ENCODE results near the gene SNX14. TPM values are rescaled to one million over a fixed set of nuclear protein-coding genes. Genes with fewer than 3 reads are reported as not detected.
A peak's percentile ranks its signal among the peaks of the same experiment; 100 is the strongest.

The SNX14 gene
- total RNA-seq, 4 donors from 2014 or later = 50.8 to 97.3 (median 76.9) TPM

DNA sequence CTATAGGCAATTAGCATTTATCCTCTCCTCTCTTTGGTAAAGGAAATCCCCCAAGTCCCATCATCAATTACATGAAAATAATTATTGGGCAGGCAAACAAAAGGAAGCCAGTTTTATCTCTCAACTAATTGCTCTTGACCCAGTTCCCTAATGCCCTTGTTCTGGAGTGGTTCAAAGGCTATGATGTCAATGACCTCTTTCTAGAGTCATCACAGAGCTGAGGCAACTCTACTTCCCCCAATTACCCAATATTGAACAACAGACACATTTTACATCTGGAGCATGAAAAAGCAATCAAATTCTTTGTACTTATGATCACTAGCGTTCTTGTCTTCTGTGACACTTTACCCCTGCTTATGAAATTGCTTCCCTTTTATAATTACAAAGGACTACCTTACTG lies 100.3 kb downstream of the SNX14 start:
- no peak for TF ChIP-seq POLR2A (IDR thresholded peaks at IDR 0.05)
- TF ChIP-seq, protein P1, sequence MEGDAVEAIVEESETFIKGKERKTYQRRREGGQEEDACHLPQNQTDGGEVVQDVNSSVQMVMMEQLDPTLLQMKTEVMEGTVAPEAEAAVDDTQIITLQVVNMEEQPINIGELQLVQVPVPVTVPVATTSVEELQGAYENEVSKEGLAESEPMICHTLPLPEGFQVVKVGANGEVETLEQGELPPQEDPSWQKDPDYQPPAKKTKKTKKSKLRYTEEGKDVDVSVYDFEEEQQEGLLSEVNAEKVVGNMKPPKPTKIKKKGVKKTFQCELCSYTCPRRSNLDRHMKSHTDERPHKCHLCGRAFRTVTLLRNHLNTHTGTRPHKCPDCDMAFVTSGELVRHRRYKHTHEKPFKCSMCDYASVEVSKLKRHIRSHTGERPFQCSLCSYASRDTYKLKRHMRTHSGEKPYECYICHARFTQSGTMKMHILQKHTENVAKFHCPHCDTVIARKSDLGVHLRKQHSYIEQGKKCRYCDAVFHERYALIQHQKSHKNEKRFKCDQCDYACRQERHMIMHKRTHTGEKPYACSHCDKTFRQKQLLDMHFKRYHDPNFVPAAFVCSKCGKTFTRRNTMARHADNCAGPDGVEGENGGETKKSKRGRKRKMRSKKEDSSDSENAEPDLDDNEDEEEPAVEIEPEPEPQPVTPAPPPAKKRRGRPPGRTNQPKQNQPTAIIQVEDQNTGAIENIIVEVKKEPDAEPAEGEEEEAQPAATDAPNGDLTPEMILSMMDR (IDR thresholded peaks at IDR 0.05) = no peak
- no peak for TF ChIP-seq EP300 (IDR thresholded peaks at IDR 0.05)
- H3K27ac ChIP-seq = no peak overlapping the region
- H3K9me3 ChIP-seq = no peaks in the 10 kb centered on the region
- no peak for DNase-seq (ENCODE audit: low spot score in 2 of 2)
- H3K27me3 ChIP-seq = no peaks in the 10 kb centered on the region
- WGBS, 2 donors = 44 to 48% methylated on average over 1 of the region's 1 CpG
- no peak overlapping the region for H3K4me3 ChIP-seq
- peaks cover 0 to 14% (median 0%) of the 10 kb centered on the region in 3 donors for H3K36me3 ChIP-seq
- no peaks in the 10 kb centered on the region for H3K4me1 ChIP-seq

DNA sequence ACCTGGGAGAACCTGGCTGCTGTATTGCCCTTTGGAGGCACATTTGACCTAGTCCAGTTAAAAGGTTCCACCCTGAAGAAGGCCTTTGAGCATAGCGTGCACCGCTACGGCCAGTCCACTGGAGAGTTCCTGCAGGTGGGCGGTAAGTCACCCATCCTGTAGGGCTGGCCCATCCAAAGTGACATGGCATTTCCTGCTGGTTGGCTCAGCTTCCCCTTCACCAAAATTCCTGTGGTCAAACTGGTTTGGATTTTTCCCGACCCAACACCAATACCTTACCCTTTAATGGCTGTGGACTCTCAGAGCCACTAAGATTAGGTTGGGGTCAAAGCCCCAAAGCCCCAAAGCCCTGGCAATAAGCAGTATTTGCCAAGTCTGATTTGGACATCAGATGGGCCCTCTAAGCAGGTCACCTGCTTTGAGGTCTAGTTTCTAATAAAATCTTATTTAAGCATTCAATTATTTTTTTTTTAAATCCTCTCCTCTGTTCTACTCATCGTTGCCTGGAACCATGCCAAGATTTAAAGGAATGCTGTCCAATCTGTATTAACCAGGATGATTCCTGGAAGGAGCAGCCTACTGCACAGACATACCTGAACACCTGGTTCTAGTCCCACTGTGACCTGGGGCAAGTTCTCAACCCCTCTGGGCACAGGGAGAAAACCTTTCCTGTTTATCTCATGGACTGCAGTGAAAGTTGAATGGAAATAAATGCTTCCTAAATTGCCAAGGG lies 103.0 kb downstream of the SNX14 start:
- Histone ChIP-seq H3K9me3 (no peaks in the 10 kb centered on the region), H3K4me1 (no peaks in the 10 kb centered on the region), H3K27ac (no peak overlapping the region), H3K4me3 (no peak overlapping the region), H3K36me3 (peaks cover 0 to 14% (median 0%) of the 10 kb centered on the region in 3 donors), H3K27me3 (no peaks in the 10 kb centered on the region)
- TF ChIP-seq, protein P1 (IDR thresholded peaks at IDR 0.05) = no peak
- TF ChIP-seq EP300 (IDR thresholded peaks at IDR 0.05) (no peak), POLR2A (IDR thresholded peaks at IDR 0.05) (no peak)
- no peak for DNase-seq (ENCODE audit: low spot score in 2 of 2)
- WGBS, 2 donors = 80 to 83% methylated on average over 6 of the region's 6 CpGs

DNA sequence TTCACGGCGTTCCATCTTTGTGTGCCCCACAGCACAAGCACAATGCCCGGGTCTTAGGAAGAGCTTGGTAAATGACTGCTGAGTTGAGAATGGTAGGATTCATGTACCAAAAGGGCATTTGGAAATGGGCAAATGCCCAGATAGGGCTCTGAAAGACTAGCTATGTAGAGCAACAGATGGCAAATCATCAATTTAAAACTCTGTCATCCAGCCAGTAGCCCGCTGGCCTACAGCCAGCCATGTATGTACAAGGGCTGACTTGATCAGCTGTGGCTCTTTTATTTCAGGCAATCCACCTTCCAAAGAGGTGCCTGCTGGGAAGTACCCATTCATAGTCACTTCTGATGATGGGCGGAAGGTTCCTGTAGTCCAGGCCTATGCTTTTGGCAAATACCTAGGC lies 108.7 kb downstream of the SNX14 start:
- Histone ChIP-seq H3K4me1 (peaks cover 0 to 8% (median 0%) of the 10 kb centered on the region in 4 donors), H3K9me3 (no peaks in the 10 kb centered on the region), H3K36me3 (peaks cover 0 to 5% (median 0%) of the 10 kb centered on the region in 3 donors), H3K4me3 (no peak overlapping the region), H3K27me3 (no peaks in the 10 kb centered on the region), H3K27ac (no peak overlapping the region)
- TF ChIP-seq POLR2A (IDR thresholded peaks at IDR 0.05) (no peak), EP300 (IDR thresholded peaks at IDR 0.05) (no peak)
- TF ChIP-seq, protein P1 (IDR thresholded peaks at IDR 0.05) = no peak
- 85 to 96% methylated on average over 5 of the region's 5 CpGs for WGBS, 2 donors
- DNase-seq (ENCODE audit: low spot score in 2 of 2) = no peak

DNA sequence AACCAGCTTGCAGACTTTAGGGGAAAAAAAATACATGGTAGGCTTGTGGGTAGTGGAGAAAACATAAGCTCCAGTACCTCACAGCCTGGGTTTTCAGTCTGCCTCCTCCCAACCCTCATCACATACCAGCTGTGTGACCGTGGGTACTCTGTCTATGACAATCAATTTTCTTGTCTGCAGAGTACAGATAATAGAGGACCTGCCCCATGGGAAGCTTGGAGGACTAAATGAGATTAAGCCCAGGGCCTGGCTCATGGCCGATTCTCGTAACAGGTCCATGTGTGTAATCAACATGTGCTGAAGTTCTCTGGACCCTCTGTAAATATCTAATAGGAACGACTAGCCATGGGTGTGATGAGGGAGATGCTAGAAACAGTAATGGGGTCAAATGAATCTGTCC lies 109.8 kb downstream of the SNX14 start:
- H3K27ac ChIP-seq = no peak overlapping the region
- no peaks in the 10 kb centered on the region for H3K27me3 ChIP-seq
- H3K4me1 ChIP-seq = peaks cover 0 to 8% (median 0%) of the 10 kb centered on the region in 4 donors
- WGBS, 2 donors = 73 to 80% methylated on average over 4 of the region's 4 CpGs
- no peak for DNase-seq (ENCODE audit: low spot score in 2 of 2)
- H3K9me3 ChIP-seq = no peaks in the 10 kb centered on the region
- peaks cover 0 to under 1% (median 0%) of the 10 kb centered on the region in 3 donors for H3K36me3 ChIP-seq
- no peak overlapping the region for H3K4me3 ChIP-seq
- no peak for TF ChIP-seq POLR2A (IDR thresholded peaks at IDR 0.05)
- no peak for TF ChIP-seq EP300 (IDR thresholded peaks at IDR 0.05)
- TF ChIP-seq, protein P1 (IDR thresholded peaks at IDR 0.05) = no peak

DNA sequence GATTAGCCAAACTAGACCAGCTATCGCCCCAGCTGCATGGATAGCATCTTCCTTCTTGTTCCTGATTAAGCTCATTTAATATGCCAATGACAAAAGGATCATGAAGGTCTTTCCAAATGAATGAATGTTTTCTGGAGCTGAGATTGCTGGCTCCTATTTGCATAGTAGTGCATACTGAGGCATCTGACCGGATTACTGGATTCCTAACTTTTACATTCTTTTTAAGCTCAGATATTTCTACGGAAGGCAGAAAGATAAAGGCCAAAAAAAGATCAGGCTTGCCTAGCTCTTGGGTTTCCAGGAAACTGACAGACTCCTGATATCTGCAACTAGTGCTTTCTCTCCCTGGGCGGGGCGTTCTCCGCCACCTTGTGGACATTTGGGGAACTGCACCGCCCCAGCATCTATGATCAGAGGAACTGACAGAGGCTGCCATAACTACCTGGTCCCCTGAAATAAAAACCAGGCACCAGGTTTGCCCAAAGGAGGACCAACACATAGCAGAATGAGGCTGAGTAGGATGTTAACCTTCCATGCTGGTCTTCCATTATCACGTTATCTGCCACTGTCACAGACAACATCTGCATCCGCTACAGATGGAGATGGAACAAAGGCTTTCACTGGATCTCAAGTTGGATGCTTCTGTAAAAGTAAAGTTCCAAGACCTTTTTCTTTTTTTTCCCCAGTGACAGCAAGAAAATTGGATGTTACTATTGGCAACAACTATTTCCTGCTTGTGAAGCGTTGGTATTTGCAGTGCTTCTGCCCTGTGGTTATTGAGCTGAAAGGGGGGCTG lies 110.6 kb downstream of the SNX14 start:
- H3K4me1 ChIP-seq = peaks cover 0 to 8% (median 0%) of the 10 kb centered on the region in 4 donors
- no peaks in the 10 kb centered on the region for H3K9me3 ChIP-seq
- no peak overlapping the region for H3K4me3 ChIP-seq
- no peaks in the 10 kb centered on the region for H3K36me3 ChIP-seq
- H3K27me3 ChIP-seq = no peaks in the 10 kb centered on the region
- peak overlapping the region in 1 of 4 donors; percentile 45 for H3K27ac ChIP-seq
- 24 to 25% methylated on average over 10 of the region's 10 CpGs for WGBS, 2 donors
- peak; percentile 80 to 89 for DNase-seq (ENCODE audit: low spot score in 2 of 2)
- TF ChIP-seq, protein P1 (IDR thresholded peaks at IDR 0.05) = peak; percentile 91 to 100 (median 98)
- no peak for TF ChIP-seq POLR2A (IDR thresholded peaks at IDR 0.05)
- no peak for TF ChIP-seq EP300 (IDR thresholded peaks at IDR 0.05)
